ENCODE results near the gene BRD4. TPM values are rescaled to one million over a fixed set of nuclear protein-coding genes. Genes with fewer than 3 reads are reported as not detected.

BRD4 gene
- total RNA-seq, 1 donor from 2014 or later, result 14.7 TPM

GRCh38 chr19:15236886-15237285 lies 95.5 kb downstream of the BRD4 start:
- TF ChIP-seq, protein P1, sequence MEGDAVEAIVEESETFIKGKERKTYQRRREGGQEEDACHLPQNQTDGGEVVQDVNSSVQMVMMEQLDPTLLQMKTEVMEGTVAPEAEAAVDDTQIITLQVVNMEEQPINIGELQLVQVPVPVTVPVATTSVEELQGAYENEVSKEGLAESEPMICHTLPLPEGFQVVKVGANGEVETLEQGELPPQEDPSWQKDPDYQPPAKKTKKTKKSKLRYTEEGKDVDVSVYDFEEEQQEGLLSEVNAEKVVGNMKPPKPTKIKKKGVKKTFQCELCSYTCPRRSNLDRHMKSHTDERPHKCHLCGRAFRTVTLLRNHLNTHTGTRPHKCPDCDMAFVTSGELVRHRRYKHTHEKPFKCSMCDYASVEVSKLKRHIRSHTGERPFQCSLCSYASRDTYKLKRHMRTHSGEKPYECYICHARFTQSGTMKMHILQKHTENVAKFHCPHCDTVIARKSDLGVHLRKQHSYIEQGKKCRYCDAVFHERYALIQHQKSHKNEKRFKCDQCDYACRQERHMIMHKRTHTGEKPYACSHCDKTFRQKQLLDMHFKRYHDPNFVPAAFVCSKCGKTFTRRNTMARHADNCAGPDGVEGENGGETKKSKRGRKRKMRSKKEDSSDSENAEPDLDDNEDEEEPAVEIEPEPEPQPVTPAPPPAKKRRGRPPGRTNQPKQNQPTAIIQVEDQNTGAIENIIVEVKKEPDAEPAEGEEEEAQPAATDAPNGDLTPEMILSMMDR (conservative IDR thresholded peaks at IDR 0.05; ENCODE audit: low read depth, low read length), result no peak
- H3K4me3 ChIP-seq (ENCODE audit: low read depth, low read length), result no peak overlapping the region
- DNase-seq (ENCODE audit: low read depth), result no peak

GRCh38 chr19:15235781-15236180 lies 96.6 kb downstream of the BRD4 start:
- no peak for DNase-seq (ENCODE audit: low read depth)

GRCh38 chr19:15234431-15235130 lies 97.8 kb downstream of the BRD4 start:
- DNase-seq (ENCODE audit: low read depth), result no peak
- H3K4me3 ChIP-seq (ENCODE audit: low read depth, low read length), result no peak overlapping the region
- TF ChIP-seq, protein P1 (conservative IDR thresholded peaks at IDR 0.05; ENCODE audit: low read depth, low read length), result no peak

More at GRCh38 chr19:15235781-15236180, 96.6 kb downstream of the BRD4 start:
- H3K4me3 ChIP-seq (ENCODE audit: low read depth, low read length), result no peak overlapping the region
- TF ChIP-seq, protein P1 (conservative IDR thresholded peaks at IDR 0.05; ENCODE audit: low read depth, low read length), result no peak

DNA sequence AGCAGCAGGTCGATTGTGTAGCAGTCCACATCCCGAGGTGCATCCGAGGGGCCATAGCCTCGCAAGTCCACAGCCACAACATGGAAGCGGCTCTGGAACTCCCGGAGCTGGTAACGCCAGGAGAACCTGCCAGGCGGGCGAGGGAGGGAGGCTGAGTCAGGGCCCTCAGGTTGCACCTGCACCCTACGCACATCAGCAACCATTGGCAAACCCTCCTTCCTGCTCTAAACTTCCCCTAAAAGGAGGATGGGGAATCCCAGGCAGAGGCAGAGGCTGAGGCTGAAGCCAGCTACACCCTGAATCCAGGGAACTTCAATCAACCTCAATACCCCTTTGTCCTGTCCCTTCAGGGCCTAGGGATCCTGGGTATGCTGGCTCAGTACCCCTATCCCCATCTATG lies 101.1 kb downstream of the BRD4 start:
- H3K4me3 ChIP-seq (ENCODE audit: low read depth, low read length), result no peak overlapping the region
- TF ChIP-seq, protein P1 (conservative IDR thresholded peaks at IDR 0.05; ENCODE audit: low read depth, low read length), result no peak
- no peak for DNase-seq (ENCODE audit: low read depth)

DNA sequence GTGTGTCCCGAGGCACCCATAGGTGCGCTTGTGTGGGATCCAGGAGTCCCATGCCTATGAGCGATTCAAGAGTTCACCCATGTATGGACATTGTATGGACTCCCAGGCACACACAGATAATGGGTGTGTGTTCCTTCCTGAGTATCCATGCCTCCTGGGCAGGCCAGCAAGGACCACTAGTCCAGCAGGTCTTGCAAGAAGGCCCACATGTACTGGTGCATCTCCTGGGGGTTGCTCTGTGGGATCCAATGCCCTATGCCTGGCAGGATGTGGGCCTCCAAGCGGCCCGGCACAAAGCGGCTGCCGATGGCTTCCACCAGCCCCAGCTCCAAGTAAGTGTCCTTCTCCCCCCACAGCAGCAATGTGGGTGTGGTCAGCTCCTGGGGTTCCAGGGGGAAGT lies 105.1 kb downstream of the BRD4 start:
- TF ChIP-seq, protein P1 (conservative IDR thresholded peaks at IDR 0.05; ENCODE audit: low read depth, low read length), result no peak
- DNase-seq (ENCODE audit: low read depth), result no peak
- no peak overlapping the region for H3K4me3 ChIP-seq (ENCODE audit: low read depth, low read length)

GRCh38 chr19:15225760-15226159 lies 106.6 kb downstream of the BRD4 start:
- TF ChIP-seq, protein P1 (conservative IDR thresholded peaks at IDR 0.05; ENCODE audit: low read depth, low read length), result no peak
- no peak for DNase-seq (ENCODE audit: low read depth)
- H3K4me3 ChIP-seq (ENCODE audit: low read depth, low read length), result no peak overlapping the region
